Occipital lobe (tissue), 2 donors: ENCODE measurements around the gene TMEM219. TPM values are rescaled to one million over a fixed set of nuclear protein-coding genes. Genes with fewer than 3 reads are reported as not detected.

Experiments used
- DNase-seq: peaks from one replicate; lab custom pipeline; 2025; lab: John Stamatoyannopoulos, UW
- total RNA-seq: library from RNA; depleted of rRNA; stranded (reverse); fragments of >200 nt; gene quantifications from one replicate; pipeline ENCODE4 v1.2.3, GENCODE V29; 2014

Gene TMEM219
- total RNA-seq, 1 donor from 2014 or later = 22.5 TPM

DNA sequence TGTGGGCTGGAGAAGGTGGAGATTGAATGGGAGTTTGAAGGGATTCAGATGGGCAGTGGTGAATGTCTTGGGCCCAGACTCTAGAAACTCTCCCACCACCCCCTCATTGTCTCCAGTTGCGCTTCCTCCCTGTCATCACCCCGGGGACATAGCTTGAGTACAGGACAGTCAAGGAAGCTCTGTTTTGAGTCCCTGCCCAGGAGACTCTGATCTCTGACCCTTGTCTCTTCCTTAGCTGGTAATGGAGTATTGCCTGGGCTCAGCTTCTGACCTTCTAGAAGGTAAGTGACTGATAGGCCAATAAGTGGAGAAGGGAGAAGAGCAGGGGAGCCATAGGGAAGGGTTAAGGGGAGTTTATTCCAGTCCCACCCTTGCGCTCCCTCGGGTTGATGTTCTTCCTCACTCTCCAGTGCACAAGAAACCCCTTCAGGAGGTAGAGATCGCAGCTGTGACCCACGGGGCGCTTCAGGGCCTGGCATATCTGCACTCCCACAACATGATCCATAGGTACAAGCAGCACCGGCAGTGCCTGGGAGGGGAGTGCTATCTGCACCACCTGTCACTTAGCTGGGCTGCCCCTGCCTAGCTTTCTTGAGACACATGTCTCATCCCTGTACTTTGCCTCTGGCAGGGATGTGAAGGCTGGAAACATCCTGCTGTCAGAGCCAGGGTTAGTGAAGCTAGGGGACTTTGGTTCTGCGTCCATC is 16.8 kb downstream of the TMEM219 start:
- no peak for DNase-seq

DNA sequence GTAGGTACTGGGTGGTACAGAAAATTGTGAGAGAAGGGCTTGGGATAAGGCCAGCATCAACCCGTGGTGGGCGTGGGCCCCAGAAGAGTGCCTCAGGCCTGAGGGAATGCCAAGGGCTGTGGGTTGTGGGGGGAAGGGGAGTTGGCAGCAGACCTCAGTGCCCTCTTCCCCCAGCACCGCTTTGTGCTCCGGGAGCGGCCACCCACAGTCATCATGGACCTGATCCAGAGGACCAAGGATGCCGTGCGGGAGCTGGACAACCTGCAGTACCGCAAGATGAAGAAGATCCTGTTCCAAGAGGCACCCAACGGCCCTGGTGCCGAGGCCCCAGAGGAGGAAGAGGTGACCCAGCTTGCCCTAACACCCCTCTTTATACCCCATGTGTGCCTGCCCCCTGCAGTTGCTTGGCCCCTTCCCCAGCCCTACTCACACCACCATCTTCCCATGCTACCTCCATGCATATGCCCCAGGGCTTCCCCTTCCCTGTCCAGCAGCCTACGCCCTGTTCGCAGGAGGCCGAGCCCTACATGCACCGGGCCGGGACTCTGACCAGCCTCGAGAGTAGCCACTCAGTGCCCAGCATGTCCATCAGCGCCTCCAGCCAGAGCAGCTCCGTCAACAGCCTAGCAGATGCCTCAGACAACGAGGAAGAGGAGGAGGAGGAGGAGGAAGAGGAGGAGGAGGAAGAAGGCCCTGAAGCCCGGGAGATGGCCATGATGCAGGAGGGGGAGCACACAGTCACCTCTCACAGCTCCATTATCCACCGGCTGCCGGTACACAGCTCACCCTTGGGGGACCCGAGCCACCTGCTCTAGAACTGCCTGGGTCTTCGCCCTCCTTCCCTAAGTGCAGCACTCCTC is 20.9 kb downstream of the TMEM219 start:
- DNase-seq = no peak

DNA sequence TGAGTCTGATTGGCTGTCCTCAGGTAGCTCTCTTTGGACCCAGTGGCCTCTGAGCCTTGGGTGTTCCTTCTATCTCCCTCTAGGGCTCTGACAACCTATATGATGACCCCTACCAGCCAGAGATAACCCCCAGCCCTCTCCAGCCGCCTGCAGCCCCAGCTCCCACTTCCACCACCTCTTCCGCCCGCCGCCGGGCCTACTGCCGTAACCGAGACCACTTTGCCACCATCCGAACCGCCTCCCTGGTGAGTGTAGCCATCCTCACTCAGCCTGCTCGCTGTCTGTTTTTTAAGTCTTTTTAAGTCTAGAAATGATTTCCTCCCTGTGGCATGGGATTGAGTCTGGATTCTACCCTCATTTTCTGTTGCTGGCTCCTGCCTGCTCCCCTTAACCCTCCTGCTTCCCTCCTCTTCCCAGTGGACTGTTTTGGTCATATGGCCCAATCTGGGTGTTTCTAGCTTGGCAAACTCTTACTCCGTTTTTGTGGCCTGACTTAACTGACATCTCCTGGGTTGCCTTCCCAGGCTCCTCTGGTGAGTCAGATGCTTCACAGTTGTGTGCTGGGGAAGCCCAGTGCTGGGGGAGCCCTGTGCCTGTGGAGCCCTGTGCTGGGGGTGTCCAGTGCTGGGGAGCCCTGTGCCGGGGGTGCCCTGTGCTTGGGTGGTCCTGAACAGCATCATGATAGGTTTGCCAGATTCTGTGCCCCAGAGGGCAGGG is 21.7 kb downstream of the TMEM219 start:
- no peak for DNase-seq

DNA sequence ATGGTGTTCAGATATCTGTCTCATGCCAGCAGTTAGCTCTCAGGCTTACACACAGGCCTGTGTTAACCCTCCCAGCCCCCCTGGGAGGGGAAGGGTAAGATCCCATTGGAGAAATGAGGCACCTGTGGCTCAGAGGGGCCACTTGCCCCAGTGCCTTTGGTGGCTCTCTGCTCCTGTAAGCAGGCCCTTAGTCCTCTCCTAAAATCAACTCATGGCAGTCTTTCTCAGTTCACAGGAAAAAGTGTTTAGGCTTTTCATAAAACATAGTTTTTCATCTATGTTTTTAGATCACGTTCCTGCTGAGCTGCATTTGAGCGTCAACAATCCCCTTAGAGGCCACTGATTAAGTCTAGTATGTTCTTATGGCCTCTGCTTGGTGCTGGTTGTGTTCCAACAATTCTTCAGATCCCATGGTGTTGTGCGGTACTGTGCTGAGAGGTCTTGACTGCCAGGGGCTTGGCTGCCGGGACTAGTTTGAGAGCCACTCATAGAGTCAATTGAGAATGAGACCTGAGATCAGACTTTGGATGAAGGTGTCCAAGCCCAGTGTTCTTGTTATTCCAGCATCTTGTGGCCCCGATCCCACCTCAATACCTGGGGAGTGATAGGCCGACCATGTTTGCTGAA is 22.4 kb downstream of the TMEM219 start:
- no peak for DNase-seq

DNA sequence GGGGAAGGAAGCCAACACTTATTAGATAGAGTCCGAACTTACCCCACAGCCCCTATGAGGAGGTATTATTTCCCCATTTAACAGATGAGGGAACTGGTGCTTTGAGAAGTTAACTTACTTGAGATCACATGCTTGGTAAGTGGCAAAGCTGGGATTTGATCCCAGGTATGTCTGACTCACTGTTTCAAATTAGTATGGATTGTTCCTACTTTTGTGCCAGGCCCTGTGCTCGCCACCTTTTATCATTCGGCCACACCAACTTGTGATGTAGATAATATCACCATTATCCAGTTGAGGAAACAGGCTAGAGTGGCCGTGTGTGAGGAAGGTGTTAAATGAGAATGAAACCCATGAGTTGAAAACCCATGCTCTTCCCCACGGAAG is 22.9 kb downstream of the TMEM219 start:
- DNase-seq = no peak

DNA sequence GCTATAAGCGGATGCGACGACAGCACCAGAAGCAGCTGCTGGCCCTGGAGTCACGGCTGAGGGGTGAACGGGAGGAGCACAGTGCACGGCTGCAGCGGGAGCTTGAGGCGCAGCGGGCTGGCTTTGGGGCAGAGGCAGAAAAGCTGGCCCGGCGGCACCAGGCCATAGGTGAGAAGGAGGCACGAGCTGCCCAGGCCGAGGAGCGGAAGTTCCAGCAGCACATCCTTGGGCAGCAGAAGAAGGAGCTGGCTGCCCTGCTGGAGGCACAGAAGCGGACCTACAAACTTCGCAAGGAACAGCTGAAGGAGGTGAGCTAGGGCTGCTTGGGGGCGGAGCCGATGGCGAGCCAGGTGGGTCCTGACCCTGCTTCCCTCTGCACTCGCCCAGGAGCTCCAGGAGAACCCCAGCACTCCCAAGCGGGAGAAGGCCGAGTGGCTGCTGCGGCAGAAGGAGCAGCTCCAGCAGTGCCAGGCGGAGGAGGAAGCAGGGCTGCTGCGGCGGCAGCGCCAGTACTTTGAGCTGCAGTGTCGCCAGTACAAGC is 23.5 kb downstream of the TMEM219 start:
- DNase-seq = no peak

DNA sequence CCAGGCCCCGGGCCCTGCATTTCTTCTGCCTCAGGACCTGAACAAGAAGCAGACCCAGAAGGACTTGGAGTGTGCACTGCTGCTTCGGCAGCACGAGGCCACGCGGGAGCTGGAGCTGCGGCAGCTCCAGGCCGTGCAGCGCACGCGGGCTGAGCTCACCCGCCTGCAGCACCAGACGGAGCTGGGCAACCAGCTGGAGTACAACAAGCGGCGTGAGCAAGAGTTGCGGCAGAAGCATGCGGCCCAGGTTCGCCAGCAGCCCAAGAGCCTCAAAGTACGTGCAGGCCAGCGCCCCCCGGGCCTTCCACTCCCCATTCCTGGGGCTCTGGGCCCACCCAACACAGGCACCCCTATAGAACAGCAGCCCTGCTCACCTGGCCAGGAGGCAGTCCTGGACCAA is 24.4 kb downstream of the TMEM219 start:
- DNase-seq = no peak

DNA sequence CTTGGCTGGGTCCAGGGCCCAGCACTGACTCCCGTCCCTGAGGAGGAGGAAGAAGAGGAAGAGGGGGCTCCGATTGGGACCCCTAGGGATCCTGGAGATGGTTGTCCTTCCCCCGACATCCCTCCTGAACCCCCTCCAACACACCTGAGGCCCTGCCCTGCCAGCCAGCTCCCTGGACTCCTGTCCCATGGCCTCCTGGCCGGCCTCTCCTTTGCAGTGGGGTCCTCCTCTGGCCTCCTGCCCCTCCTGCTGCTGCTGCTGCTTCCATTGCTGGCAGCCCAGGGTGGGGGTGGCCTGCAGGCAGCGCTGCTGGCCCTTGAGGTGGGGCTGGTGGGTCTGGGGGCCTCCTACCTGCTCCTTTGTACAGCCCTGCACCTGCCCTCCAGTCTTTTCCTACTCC is 25.1 kb downstream of the TMEM219 start:
- DNase-seq = no peak

DNA sequence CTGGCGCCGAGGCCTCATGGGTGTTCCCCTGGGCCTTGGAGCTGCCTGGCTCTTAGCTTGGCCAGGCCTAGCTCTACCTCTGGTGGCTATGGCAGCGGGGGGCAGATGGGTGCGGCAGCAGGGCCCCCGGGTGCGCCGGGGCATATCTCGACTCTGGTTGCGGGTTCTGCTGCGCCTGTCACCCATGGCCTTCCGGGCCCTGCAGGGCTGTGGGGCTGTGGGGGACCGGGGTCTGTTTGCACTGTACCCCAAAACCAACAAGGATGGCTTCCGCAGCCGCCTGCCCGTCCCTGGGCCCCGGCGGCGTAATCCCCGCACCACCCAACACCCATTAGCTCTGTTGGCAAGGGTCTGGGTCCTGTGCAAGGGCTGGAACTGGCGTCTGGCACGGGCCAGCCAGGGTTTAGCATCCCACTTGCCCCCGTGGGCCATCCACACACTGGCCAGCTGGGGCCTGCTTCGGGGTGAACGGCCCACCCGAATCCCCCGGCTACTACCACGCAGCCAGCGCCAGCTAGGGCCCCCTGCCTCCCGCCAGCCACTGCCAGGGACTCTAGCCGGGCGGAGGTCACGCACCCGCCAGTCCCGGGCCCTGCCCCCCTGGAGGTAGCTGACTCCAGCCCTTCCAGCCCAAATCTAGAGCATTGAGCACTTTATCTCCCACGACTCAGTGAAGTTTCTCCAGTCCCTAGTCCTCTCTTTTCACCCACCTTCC is 25.6 kb downstream of the TMEM219 start:
- no peak for DNase-seq

DNA sequence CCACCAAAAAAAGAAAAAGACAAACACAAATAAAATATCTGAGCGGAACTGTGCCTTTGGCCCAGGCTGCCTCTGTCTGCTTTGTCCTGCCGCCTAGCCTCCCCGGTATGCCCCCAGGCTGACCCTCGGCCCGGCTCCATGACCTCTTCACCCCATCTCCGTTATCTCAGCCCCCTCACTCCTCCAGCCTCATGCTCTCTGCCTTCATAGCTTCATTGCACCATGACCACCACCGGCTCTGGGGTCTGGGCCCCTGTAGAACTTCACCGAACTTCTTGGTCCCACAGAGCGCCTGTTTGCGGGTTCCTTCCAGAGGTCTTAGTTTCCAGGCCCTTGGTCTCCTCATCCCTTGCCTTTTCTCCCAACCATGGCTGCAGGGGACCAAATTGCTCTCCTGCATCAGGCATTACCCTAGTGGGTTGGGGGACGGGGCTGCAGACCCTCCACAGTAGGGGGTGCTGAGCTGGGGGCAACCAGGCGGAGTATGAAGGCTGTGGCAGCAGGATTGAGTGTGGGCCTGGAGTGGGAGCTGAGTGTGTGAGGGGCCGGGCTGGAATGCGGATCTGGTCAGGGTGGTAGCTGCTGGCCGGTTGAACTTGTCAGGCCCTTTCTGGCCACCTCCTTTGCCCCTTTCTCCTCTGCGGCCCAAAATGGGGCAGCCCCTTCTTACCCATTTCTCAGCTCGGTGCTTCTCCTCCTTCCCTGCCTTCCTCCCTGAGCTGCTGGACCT is 26.6 kb downstream of the TMEM219 start:
- no peak for DNase-seq

DNA sequence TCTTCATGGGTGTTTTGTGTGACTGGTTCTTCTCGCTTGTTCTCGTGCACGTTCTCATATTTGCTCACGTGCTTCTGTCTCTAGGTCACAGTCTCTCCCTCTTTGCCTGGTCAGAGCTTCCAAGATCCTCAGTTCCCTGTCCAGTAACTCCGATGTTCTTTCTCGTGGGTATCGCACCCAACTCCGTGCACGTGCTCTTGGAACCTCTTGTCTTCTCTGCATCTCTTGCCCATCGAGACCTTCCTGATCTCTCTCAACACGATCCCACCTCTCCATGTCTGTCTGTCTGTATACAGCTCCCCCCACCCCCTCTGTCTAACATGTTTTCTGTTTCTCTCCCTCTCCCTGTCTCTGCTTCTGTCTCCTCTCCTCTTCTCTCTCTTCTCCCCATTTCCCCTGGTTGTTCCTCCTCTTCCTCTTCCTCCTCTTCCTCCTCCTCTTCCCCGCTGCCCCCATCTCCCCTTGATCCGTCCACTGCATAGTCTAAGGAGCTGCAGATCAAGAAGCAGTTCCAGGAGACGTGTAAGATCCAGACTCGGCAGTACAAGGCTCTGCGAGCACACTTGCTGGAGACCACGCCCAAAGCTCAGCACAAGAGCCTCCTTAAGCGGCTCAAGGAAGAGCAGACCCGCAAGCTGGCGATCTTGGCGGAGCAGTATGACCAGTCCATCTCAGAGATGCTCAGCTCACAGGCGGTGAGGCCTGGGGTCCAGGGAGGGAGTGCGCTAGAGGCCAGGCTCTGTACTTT is 27.4 kb downstream of the TMEM219 start:
- DNase-seq = no peak

DNA sequence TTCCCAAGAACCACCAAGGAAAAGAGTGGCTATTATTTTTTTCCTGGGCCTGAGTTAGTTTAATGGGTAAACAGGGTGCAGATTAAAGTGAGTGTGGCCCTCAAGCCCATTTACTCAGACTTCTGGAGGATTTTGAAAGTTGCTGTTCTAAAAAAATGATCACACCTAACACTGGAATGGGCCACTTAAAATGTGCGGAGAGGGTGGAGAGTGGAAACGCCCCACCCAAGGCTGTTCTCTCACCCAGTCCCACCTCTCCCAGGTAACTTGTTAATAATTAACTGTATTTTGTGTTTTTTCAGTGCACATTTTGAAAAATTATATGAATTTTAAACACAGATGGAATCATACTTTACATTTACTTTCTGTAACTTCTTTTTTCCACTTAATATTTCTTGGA is 28.2 kb downstream of the TMEM219 start:
- DNase-seq = no peak

DNA sequence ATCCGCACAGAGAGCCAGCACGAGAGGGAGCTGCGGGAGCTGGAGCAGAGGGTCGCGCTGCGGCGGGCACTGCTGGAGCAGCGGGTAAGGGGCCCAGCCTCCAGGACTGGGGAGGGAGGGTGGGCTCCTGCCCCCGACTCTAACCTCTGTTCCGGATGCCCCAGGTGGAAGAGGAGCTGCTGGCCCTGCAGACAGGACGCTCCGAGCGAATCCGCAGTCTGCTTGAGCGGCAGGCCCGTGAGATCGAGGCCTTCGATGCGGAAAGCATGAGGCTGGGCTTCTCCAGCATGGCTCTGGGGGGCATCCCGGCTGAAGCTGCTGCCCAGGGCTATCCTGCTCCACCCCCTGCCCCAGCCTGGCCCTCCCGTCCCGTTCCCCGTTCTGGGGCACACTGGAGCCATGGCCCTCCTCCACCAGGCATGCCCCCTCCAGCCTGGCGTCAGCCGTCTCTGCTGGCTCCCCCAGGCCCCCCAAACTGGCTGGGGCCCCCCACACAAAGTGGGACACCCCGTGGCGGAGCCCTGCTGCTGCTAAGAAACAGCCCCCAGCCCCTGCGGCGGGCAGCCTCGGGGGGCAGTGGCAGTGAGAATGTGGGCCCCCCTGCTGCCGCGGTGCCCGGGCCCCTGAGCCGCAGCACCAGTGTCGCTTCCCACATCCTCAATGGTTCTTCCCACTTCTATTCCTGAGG is 29.1 kb downstream of the TMEM219 start:
- DNase-seq = no peak

DNA sequence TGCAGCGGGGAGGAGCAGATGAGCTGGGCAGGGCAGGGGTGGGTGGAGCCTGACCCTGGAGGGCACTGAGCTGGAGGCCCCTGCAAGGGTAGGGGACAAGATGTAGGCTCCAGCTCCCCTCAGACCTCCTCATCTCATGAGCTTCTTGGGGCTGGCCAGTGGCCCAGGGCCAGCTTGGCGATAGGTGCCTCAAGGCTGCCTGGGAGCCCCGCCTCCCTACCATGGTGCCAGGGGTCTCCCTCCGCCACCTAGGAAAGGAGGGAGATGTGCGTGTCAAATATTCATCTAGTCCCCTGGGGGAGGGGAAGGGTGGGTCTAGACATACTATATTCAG is 29.7 kb downstream of the TMEM219 start:
- no peak for DNase-seq

DNA sequence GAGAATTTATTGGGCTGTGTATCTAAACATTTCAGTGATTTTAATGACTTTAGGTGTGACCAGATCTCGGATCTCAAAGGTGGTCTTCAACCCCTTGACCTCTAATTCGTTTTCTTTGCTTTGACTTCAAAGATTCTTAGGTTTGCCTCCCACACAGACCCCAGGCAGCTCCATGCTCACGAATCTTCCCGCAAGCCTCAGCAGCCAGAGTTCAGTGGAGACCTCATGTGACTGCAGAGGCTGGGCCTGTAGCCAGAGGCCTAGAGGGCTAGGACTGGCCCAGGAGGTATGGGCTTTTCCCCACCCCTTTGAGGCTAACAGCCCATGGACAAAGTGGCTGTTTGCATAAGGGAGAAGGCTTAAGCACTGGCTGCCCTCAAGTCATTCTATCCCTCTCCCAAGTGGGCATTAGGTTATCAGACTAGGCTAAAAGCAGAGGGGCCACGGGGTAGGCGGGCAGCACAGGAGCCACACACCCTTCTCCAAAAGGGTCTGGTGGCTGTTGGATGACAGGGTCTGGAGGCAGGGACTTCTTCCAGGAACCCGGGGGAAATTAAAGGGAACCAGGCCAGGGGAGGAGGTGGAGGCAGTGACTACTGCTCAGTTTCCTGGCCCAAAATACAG is 30.6 kb downstream of the TMEM219 start:
- DNase-seq = no peak

DNA sequence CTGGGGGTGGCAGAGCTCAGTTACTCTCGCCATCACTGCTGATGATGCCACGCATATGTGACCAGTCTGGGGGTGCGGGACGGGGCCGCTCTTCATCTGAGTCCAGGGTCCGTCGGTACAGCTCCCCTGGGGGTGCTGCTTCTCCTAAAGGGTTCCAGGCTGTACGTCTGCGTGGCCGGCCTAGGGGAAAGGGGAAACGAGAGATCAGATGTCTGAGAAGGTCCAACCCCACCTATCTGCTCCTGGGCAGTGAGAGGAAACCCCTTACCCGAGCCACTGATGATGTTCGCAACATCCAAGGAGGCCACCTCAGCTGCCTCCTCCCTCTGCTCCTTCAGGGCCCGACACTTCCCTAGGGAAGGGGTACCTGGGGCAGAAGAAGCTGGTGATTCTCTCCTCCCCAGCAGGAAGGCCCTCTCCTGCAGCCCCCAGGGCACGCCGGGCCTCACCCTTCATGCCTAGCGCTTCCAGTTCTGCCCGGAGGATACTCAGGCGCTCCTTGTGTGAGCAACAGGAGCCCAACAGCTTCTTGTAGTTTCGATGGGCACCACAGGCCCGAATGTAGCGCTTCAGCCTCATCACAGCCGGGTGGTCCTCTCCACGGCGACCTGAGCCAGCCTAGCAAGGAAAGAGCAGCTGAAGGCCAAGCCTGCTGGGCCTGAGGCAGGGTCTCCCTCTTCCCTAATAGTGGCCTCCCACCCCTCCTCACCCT is 31.5 kb downstream of the TMEM219 start:
- no peak for DNase-seq

DNA sequence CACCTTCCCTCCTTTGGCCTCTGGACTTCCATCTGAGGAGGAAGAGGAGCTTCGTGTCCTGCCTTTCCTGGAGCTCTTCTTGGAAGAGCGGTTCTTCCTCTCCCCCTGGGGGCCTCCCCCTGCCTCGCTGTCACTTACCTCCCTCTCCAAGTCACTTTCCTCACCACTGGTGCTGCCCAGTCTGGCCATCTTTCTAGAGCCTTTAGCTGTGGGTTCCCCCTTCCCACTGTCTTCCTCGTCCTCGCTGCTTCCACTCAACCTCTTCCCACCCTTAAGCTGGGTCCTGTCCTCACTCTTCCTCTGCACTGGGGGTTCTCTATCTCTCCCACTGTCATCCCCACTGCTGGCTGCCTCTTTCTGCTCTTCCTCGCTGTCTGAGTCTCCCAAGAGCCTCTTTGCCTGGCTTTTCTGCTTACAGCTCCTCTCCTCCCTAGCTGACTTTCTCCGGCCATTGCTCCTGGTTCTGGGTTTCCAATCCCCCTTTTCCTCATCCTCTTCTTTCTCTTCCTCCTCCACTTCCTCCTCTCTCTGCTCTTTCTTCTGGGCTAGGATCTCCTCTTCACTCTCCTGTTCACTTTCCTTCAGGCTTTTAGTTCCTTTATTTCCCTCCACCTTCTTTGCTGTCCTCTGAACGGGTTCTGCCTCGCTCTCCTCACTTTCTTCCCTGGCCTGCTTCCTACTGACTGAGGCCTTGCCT is 32.2 kb downstream of the TMEM219 start:
- no peak for DNase-seq
